Kidney epithelial cell (primary cell): ENCODE measurements around the gene PGAM2. TPM values are rescaled to one million over a fixed set of nuclear protein-coding genes. Genes with fewer than 3 reads are reported as not detected.

Experiments used
- DNase-seq: peaks from one replicate; pipeline ENCODE4 v3.0.0-alpha.2; 2010; ENCODE audit warnings: low read depth
- H3K27me3 ChIP-seq: 2 replicates; pipeline ENCODE4 v1.6.0; 2011; ENCODE audit warnings: low read length; ENCODE audit not compliant: control insufficient read depth, insufficient read depth
- H3K36me3 ChIP-seq: 2 replicates; pipeline ENCODE4 v1.5.1; 2011; ENCODE audit warnings: low read length; ENCODE audit not compliant: control insufficient read depth, insufficient read depth
- H3K4me3 ChIP-seq: 2 replicates; pipeline ENCODE4 v1.5.1; 2011; ENCODE audit warnings: low read depth, mild to moderate bottlenecking, control low read depth, low read length
- total RNA-seq: library from RNA; depleted of rRNA; stranded (reverse); fragments of >200 nt; gene quantifications from 2 replicates; pipeline ENCODE4 v1.2.3, GENCODE V29; 2015
- TF ChIP-seq, protein P1 (sequence below): IDR thresholded peaks from 2 replicates; pipeline ENCODE4 v1.5.1; 2011; ENCODE audit warnings: mild to moderate bottlenecking, moderate library complexity, low read length, control low read depth, inconsistent platforms; ENCODE audit not compliant: insufficient read depth, poor library complexity, severe bottlenecking

PGAM2 gene
- total RNA-seq, 1 donor from 2014 or later, result not detected

DNA sequence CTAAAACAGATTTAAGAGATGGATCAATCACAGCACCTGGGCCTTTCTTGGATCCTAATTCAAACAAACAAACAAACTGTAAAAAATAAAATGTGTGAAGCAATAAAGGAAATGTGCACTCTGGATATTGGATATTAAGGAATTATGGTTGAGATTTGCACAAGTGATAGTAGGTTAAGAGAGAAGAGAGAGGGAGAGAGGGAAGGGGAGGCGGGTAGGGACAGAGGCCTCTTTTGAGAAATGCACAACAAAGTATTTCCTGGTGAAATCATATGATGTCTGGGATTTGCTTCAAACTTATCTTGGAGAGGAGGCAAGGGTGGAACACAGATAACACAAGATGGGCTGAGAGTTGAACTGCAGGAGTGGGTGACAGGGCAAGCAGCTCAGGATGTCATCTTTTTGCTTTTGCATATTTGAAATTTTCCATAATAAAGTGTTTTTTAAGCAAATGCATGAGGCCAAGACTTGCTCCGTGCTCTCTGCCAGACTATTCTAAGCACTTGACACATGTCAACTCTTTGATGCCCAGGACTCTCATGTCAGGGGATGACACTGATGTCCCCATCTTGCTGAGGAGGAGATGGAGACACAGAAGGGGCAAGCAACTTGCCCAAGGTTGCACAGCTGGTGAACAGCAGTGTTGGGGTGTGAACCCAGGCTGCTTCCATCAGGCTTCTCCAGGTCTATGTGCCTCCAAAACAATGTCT, 29.7 kb upstream of the PGAM2 start:
- Histone ChIP-seq H3K36me3 (no peaks in the 10 kb centered on the region), H3K27me3 (no peaks in the 10 kb centered on the region), H3K4me3 (no peak overlapping the region)
- DNase-seq, result no peak
- TF ChIP-seq, protein P1, sequence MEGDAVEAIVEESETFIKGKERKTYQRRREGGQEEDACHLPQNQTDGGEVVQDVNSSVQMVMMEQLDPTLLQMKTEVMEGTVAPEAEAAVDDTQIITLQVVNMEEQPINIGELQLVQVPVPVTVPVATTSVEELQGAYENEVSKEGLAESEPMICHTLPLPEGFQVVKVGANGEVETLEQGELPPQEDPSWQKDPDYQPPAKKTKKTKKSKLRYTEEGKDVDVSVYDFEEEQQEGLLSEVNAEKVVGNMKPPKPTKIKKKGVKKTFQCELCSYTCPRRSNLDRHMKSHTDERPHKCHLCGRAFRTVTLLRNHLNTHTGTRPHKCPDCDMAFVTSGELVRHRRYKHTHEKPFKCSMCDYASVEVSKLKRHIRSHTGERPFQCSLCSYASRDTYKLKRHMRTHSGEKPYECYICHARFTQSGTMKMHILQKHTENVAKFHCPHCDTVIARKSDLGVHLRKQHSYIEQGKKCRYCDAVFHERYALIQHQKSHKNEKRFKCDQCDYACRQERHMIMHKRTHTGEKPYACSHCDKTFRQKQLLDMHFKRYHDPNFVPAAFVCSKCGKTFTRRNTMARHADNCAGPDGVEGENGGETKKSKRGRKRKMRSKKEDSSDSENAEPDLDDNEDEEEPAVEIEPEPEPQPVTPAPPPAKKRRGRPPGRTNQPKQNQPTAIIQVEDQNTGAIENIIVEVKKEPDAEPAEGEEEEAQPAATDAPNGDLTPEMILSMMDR, result no peak

DNA sequence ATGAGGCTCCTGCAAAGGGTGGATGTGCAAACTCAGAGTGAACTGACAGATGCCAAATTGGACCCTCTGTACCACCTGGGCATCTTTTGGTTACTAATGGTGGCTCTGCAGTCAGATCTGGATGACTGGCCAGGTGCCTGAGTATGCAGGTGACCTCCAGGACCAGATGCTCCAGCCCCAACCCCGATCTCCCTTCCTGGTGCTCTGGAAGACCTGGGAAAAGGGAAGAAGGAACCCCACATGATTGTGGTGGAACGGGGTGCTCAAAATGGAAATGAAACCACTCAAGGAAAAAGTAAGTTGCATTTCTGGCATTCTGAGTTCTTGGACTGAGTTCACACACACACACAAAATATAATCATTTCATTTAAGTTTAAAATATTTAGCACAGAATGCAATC, 29.0 kb upstream of the PGAM2 start:
- H3K4me3 ChIP-seq, result no peak overlapping the region
- no peak for DNase-seq
- no peaks in the 10 kb centered on the region for H3K36me3 ChIP-seq
- no peaks in the 10 kb centered on the region for H3K27me3 ChIP-seq
- TF ChIP-seq, protein P1, result no peak

DNA sequence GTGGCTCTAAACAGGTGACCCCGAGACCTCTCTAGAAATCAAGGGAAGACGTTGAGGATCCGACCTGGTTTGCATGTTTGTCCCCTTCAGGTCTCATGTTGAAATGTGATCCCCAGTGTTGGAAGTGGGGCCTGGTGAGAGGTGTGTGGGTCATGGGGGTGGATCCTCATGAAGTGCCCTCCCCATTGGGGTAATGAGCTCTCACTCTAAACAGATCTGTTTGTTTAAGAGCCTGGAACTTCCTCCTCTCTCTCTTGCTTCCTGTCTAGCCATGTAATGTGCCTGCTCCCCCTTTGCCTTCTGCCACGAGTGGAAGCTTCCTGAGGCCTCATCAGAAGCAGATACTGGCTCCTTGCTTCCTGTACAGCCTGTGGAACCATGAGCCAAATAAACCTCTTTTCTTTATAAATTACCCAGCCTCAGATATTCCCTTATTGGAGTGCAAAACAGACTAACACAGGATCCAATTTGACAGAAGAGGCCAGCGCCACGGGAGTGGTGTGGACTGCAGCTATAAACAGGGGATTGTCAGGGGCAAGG, 27.8 kb upstream of the PGAM2 start:
- Histone ChIP-seq H3K27me3 (no peaks in the 10 kb centered on the region), H3K36me3 (no peaks in the 10 kb centered on the region), H3K4me3 (no peak overlapping the region)
- TF ChIP-seq, protein P1, result no peak
- no peak for DNase-seq

DNA sequence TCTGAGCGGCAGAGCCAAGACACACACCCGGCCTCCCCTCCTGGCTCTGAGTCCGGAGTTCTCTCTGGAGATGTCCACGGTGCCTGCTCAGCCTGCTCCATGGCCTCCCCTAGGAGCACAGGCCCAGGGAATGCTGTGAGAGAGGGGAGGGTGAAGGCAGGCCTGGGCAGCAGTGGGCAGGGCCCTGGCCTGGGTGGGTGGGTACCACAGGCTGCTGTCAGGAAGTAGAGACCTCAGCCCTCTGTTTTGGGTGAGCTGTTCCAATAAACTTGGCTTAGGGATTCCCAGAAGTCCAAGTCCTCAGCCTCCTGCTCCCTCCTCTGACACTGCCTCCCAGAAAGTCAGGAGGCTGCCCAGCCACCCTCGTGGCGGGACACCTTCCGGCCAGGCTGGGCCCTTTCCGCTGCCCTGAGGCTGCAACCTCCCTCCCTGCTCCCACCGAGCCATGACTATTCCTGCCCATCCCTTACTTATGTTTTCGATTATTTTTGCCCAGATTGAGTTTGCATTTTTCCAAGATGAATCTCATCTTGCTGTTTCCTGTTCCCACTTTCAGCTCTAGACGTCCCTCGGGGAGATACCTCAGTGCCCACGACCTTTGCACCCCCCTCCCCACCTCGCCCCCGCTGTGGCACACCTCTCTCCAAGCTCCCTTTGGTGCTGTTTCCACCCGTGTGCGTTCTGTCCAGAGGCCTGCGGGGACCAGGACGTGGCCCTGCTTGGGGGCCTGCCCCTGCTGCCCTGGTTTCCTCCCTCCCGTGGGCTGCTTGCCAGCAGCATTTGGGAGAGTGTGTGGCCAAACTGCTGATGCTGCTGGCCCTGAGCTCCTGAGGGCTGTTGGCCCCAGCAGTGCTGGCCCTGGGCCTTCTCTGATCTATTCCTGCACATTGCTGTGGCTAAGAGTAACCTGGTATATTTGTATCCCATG, 22.8 kb upstream of the PGAM2 start:
- H3K4me3 ChIP-seq, result no peak overlapping the region
- no peaks in the 10 kb centered on the region for H3K27me3 ChIP-seq
- no peaks in the 10 kb centered on the region for H3K36me3 ChIP-seq
- no peak for DNase-seq
- TF ChIP-seq, protein P1, result no peak

DNA sequence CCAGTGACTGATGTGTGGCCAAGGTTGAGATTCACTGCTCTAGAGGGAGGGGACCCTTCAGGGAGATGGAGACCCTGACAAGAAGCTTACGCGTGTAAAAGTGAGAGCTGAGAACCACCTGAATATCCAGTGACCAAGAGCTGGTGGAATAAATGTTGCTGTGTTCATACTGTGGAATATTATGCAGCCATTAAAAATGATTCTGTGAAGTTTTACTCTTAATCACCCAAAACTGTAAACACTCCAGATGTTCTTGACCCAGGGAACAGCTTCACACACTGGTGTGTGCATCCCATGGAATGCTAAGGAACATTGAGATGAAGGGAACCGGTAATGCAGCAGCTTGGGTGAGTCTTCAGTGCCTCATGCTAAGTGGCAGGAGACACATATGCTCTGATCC, 21.3 kb upstream of the PGAM2 start:
- TF ChIP-seq, protein P1, result no peak
- DNase-seq, result no peak

More for the DNA sequence above, 21.3 kb upstream of the PGAM2 start:
- H3K36me3 ChIP-seq, result no peaks in the 10 kb centered on the region
- no peaks in the 10 kb centered on the region for H3K27me3 ChIP-seq
- no peak overlapping the region for H3K4me3 ChIP-seq
